GM19193 (cell line): Measurements from ENCODE around the gene TRHDE.

Experiments
- POLR2A ChIP-seq: IDR thresholded peaks from 4 replicates; pipeline ENCODE4 v1.6.1; 2011; ENCODE audit not compliant: insufficient read depth, insufficient read length; ENCODE audit errors: extremely low read depth

TRHDE gene

GRCh38 chr12:72268386-72268785, 3.8 kb upstream of the TRHDE start:
- TF ChIP-seq POLR2A: no peak

DNA sequence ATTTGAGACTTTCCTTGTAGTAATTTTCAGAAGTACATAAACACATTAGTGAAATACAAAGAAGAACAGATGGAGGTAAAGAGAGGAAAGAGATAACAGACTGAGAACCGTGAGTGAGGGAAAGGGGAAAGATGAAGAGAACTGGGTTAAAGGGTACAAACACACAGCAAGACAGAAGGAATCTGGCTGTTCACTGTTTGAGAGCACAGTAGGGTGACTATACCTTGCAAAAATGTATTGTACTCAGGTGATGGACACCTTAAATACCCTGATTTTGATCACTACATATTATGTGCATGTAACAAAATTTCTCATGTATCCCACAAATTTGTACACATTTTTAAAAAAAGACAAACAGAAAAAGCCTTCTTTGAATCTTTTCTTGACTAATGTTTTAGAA, 2.7 kb upstream of the TRHDE start:
- TF ChIP-seq POLR2A: no peak

- TF ChIP-seq POLR2A: no peak
Measured at GRCh38 chr12:72270246-72270645, 1.9 kb upstream of the TRHDE start.

DNA sequence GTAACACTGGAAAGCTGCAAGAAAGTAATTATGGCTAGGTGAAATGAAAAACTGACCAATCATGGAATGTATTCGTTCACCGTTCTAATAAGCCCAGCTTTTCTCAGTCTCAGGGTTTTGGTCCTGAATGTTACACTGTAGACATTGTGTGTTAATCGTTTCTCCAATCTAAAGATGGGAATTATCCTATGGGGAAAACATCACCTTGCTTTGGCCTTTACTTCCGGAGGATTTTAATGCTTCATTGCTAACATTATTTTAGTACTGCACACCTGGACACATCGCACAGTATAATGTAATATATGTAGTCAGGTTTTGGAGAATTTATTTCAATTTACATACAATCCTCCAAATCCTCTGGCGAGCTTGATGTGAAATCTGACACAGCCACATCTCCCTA, 1.2 kb upstream of the TRHDE start:
- TF ChIP-seq POLR2A: no peak

DNA sequence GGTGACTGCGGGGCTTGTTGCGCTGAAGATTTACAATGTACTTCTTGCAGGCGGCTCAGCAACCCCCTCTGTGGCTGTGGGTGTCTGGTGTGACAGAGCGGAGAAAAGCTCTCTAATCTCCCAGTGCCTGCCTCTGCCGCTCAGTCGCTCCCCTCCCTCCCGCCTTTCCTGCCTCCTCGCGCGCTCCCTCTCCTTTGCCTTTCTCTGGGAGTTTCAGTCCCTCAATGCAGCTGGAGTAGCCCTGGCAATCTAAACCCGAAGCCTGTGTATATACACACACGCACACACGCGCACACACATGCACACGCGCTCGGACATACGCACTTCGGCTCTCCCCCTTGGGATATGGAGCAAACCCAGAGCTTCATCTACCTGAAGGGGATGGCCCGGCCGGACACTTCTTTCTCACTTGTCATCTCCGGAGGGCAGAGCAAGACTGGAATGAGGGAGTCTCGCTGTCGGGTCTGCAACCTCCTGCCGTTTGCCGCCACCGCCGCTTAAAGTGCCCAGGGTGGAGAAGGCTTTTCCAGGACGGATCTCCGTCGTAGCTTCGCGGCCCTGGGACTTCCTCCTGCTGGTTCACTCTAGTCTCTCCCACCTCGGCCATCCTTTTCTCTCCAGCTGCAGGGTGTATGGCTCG, 599 bp upstream of the TRHDE start:
- no peak for TF ChIP-seq POLR2A

GRCh38 chr12:72272731-72273498, 745 bp downstream of the TRHDE start:
- TF ChIP-seq POLR2A: no peak

DNA sequence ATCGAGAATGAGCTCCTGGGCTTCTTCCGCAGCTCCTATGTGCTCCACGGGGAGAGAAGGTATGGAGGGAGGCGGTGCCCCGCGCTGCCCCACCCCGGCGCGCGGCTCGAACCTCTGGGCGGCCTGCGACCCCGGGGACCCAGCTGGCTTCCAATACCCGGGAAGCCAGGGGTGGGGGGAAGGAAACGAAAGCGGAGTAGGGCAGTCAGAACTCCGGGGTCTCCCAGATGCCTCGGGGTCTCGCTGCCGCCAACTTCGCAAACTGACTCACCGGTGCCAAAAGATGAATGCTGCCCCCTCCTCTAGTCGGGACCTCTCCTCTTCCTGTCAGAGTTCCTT, 1.3 kb downstream of the TRHDE start:
- TF ChIP-seq POLR2A: no peak

- no peak for TF ChIP-seq POLR2A
Measured at GRCh38 chr12:72273851-72274351, 1.7 kb downstream of the TRHDE start.

DNA sequence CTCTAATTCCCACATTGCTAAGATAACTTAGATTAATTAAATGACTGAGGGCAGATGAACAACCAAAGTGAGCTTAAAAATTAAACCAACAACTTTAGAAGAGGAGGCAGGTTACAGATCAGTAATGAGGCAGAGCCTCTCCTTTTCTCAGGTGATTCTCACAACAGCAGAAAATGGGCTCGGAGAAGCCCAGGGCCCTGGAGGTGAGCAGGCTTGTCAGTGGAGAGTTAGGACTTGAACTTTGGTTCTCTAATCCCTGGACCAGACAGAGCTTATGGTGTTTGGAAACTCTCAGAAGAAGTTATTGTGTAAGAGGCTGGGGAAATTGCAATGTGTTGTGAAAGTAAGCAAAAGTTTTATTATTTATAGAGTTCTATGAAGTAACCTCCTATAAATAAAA, 2.8 kb downstream of the TRHDE start:
- TF ChIP-seq POLR2A: no peak

- TF ChIP-seq POLR2A: no peak
Measured at GRCh38 chr12:72275526-72275925, 3.4 kb downstream of the TRHDE start.

GRCh38 chr12:72276181-72276805, 4.1 kb downstream of the TRHDE start:
- TF ChIP-seq POLR2A: no peak

- no peak for TF ChIP-seq POLR2A
Measured at GRCh38 chr12:72277415-72277814, 5.2 kb downstream of the TRHDE start.

GRCh38 chr12:72278894-72279293, 6.7 kb downstream of the TRHDE start:
- TF ChIP-seq POLR2A: no peak

GRCh38 chr12:72281126-72281525, 9.0 kb downstream of the TRHDE start:
- no peak for TF ChIP-seq POLR2A

- TF ChIP-seq POLR2A: no peak
Measured at GRCh38 chr12:72282721-72283120, 10.6 kb downstream of the TRHDE start.

- no peak for TF ChIP-seq POLR2A
Measured at GRCh38 chr12:72285861-72286260, 13.7 kb downstream of the TRHDE start.
